Spleen (tissue), 11 donors: ENCODE measurements around the gene POLE4. TPM values are rescaled to one million over a fixed set of nuclear protein-coding genes. Genes with fewer than 3 reads are reported as not detected.

Experiments used
- DNase-seq: peaks from one replicate; pipeline ENCODE4 v3.0.0-alpha.2; 2020
- H3K27ac ChIP-seq, 8 donors: fragments of 200-600 bp; sonication (generic) in 7 of 8; 1 replicate in 4 of 8; 2 replicates in 4 of 8; pipeline versions ENCODE4 v1.5.0 to v1.8.0; 2016 to 2021; ENCODE audit warnings: inconsistent platforms in 4 of 8, mild to moderate bottlenecking in 4 of 8, moderate library complexity in 1 of 8
- H3K27me3 ChIP-seq, 7 donors: fragments of 200-600 bp; sonication (generic) in 6 of 7; replicated peaks in 1 of 7; 1 replicate in 4 of 7; 2 replicates in 3 of 7; pipeline versions ENCODE4 v1.5.0 to v1.8.0; 2016 to 2021; ENCODE audit warnings: inconsistent platforms in 3 of 7, mild to moderate bottlenecking in 1 of 7
- H3K36me3 ChIP-seq, 6 donors: fragments of 200-600 bp; sonication (generic) in 5 of 6; 1 replicate in 4 of 6; 2 replicates in 2 of 6; pipeline versions ENCODE4 v1.5.0 to v1.8.0; 2016 to 2021; ENCODE audit warnings: inconsistent platforms in 2 of 6
- H3K4me1 ChIP-seq, 6 donors: fragments of 200-600 bp; sonication (generic) in 5 of 6; 1 replicate in 3 of 6; 2 replicates in 3 of 6; pipeline versions ENCODE4 v1.5.0 to v1.8.0; 2016 to 2021; ENCODE audit warnings: inconsistent platforms in 3 of 6
- H3K4me3 ChIP-seq, 8 donors: fragments of 200-600 bp; sonication (generic) in 7 of 8; 1 replicate in 4 of 8; 2 replicates in 4 of 8; pipeline versions ENCODE4 v1.5.0 to v1.8.0; 2016 to 2021; ENCODE audit warnings: inconsistent platforms in 4 of 8, mild to moderate bottlenecking in 4 of 8, moderate library complexity in 2 of 8
- H3K9me3 ChIP-seq, 8 donors: fragments of 200-600 bp; sonication (generic) in 7 of 8; 1 replicate in 4 of 8; 2 replicates in 4 of 8; pipeline versions ENCODE4 v1.5.0 to v1.8.0; 2016 to 2021; ENCODE audit warnings: inconsistent platforms in 4 of 8
- CTCF ChIP-seq, 11 experiments: fragments of 200-600 bp in 7 of 11; fragments of 450-650 bp in 4 of 11; sonication (generic) in 4 of 11; IDR thresholded peaks in 8 of 11; conservative IDR thresholded peaks in 3 of 11; 1 replicate in 7 of 11; 2 replicates in 4 of 11; pipeline versions ENCODE4 v1.4.0 to v1.8.0; 2016 to 2021; ENCODE audit warnings: antibody characterized with exemption in 11 of 11, inconsistent platforms in 4 of 11, mild to moderate bottlenecking in 1 of 11
- POLR2A ChIP-seq, 3 donors: fragments of 450-650 bp; IDR thresholded peaks; one replicate each; pipeline ENCODE4 v1.5.1; 2017; ENCODE audit warnings: antibody characterized with exemption in 3 of 3, mild to moderate bottlenecking in 1 of 3
- POLR2AphosphoS5 ChIP-seq, 3 donors: sonication (generic); formaldehyde crosslinking; IDR thresholded peaks; one replicate each; pipeline ENCODE4 v1.5.1; 2017; ENCODE audit warnings: antibody characterized with exemption in 3 of 3
- WGBS, 5 donors: extraction: QIAGEN DNeasy Blood & Tissue Kit in 3 of 5; methylation state at CpG; one replicate each; pipeline versions ENCODE4 v1.1.5 to v1.1.7; 2013 to 2018; 5-methylcytosine and 5-hydroxymethylcytosine counted together
- intact Hi-C: fragments of 100-400 bp; cut with DNase I; formaldehyde crosslinking; loops from one replicate; pipeline ENCODE4 v1.15.0; 2023; ENCODE audit warnings: low total_unique reads
- polyA plus RNA-seq, 3 donors: library from polyadenylated mRNA; stranded (reverse); fragments of 200-250 nt; gene quantifications; one replicate each; pipeline ENCODE4 v1.2.1, GENCODE V29; 2013
- total RNA-seq, 7 donors: library from RNA; depleted of rRNA in 3 of 7; stranded (reverse); fragments of >200 nt in 3 of 7; fragmentation: NEBNext Ultra II Directional in 4 of 7; extraction: Animal tissue kit (Norgen Biotek cat#: 25700) in 4 of 7; gene quantifications; one replicate each; pipeline versions ENCODE4 v1.1.0 to v1.2.1, GENCODE V29; 2016 to 2021
- donor health status: healthy with polysubstance abuse.
- donor health status: DM: no; HTN: no; CAD: no; lungs with moderate emphysema.
- donor health status: DM: no; HTN: no; CAD: no.
- donor health status: Bipolar disorder and iron deficiency.
- donor health status: healthy.
- donor health status: DM: no; HTN: no; CAD: no.
- donor health status: DM: yes; HTN: yes; CAD: no.

Gene POLE4
- total and polyA plus RNA-seq, 10 donors, result 22.8 to 96.9 (median 46.4) TPM

- WGBS, 5 donors, result 79 to 90% (median 88%) methylated on average over 3 of the region's 3 CpGs
- Histone ChIP-seq H3K4me1 (peaks cover 0 to 8% (median 5%) of the 10 kb centered on the region in 6 donors), H3K36me3 (no peaks in the 10 kb centered on the region), H3K27ac (no peak overlapping the region), H3K4me3 (no peak overlapping the region), H3K27me3 (no peaks in the 10 kb centered on the region), H3K9me3 (peaks cover 0 to 4% (median 0%) of the 10 kb centered on the region in 8 donors)
- no peak for DNase-seq
- intact Hi-C loops, result no loop called here
- TF ChIP-seq CTCF (IDR thresholded peaks at IDR 0.05 in 8 of 11, conservative IDR thresholded peaks at IDR 0.05 in 3 of 11), result no peak
- TF ChIP-seq POLR2A (IDR thresholded peaks at IDR 0.05), result no peak
- no peak for TF ChIP-seq POLR2AphosphoS5 (IDR thresholded peaks at IDR 0.05)
Observed at GRCh38 chr2:74984947-74985637, 26.6 kb downstream of the POLE4 start.

- 33 to 47% (median 37%) methylated on average over 7 of the region's 7 CpGs for WGBS, 5 donors
- intact Hi-C loops, result no loop called here
- Histone ChIP-seq H3K4me3 (no peak overlapping the region), H3K4me1 (peaks cover 0 to 7% (median 3%) of the 10 kb centered on the region in 6 donors), H3K9me3 (peaks cover 0 to 4% (median 0%) of the 10 kb centered on the region in 8 donors), H3K36me3 (no peaks in the 10 kb centered on the region), H3K27ac (no peak overlapping the region), H3K27me3 (no peaks in the 10 kb centered on the region)
- TF ChIP-seq POLR2A (IDR thresholded peaks at IDR 0.05) (no peak), POLR2AphosphoS5 (IDR thresholded peaks at IDR 0.05) (no peak), CTCF (IDR thresholded peaks at IDR 0.05 in 8 of 11, conservative IDR thresholded peaks at IDR 0.05 in 3 of 11) (no peak)
- DNase-seq, result no peak
Observed at GRCh38 chr2:74985978-74986609, 27.7 kb downstream of the POLE4 start.

GRCh38 chr2:74991977-74992376, 33.5 kb downstream of the POLE4 start:
- H3K36me3 ChIP-seq, result no peaks in the 10 kb centered on the region
- WGBS, 5 donors, result 80 to 96% (median 94%) methylated on average over 4 of the region's 4 CpGs
- no peaks in the 10 kb centered on the region for H3K27me3 ChIP-seq
- intact Hi-C loops, result no loop called here
- no peak overlapping the region for H3K27ac ChIP-seq
- peaks cover 0 to 4% (median 0%) of the 10 kb centered on the region in 6 donors for H3K4me1 ChIP-seq
- H3K9me3 ChIP-seq, result peaks cover 0 to 4% (median 0%) of the 10 kb centered on the region in 8 donors
- no peak overlapping the region for H3K4me3 ChIP-seq
- no peak for DNase-seq
- TF ChIP-seq POLR2A (IDR thresholded peaks at IDR 0.05) (no peak), CTCF (IDR thresholded peaks at IDR 0.05 in 8 of 11, conservative IDR thresholded peaks at IDR 0.05 in 3 of 11) (no peak), POLR2AphosphoS5 (IDR thresholded peaks at IDR 0.05) (no peak)

- no peak overlapping the region for H3K4me3 ChIP-seq
Observed at GRCh38 chr2:74999468-74999867, 41.0 kb downstream of the POLE4 start.

More at GRCh38 chr2:74999468-74999867, 41.0 kb downstream of the POLE4 start:
- DNase-seq, result no peak
- no peaks in the 10 kb centered on the region for H3K4me1 ChIP-seq
- TF ChIP-seq POLR2A (IDR thresholded peaks at IDR 0.05) (no peak), POLR2AphosphoS5 (IDR thresholded peaks at IDR 0.05) (no peak), CTCF (IDR thresholded peaks at IDR 0.05 in 8 of 11, conservative IDR thresholded peaks at IDR 0.05 in 3 of 11) (no peak)
- H3K27ac ChIP-seq, result no peak overlapping the region
- H3K9me3 ChIP-seq, result peaks cover 0 to 10% (median 6%) of the 10 kb centered on the region in 8 donors
- H3K36me3 ChIP-seq, result peaks cover 0 to 10% (median 0%) of the 10 kb centered on the region in 6 donors
- intact Hi-C loops, result no loop called here
- WGBS, 5 donors, result 90 to 95% (median 92%) methylated on average over 5 of the region's 5 CpGs
- no peaks in the 10 kb centered on the region for H3K27me3 ChIP-seq
